H9 (cell line): ENCODE measurements around the gene PTEN. TPM values are rescaled to one million over a fixed set of nuclear protein-coding genes. Genes with fewer than 3 reads are reported as not detected.

Experiments used
- DNase-seq: peaks from one replicate; pipeline ENCODE4 v3.0.0-alpha.2; 2017
- H2AFZ ChIP-seq: one replicate; pipeline ENCODE4 v1.6.1; 2013; ENCODE audit warnings: mild to moderate bottlenecking, low read length, control low read depth, moderate library complexity
- H2AK5ac ChIP-seq: 2 replicates; pipeline ENCODE4 v1.6.1; 2013; ENCODE audit warnings: low read length, control low read depth, mixed read lengths; ENCODE audit not compliant: insufficient read length
- H2BK120ac ChIP-seq: one replicate; pipeline ENCODE4 v1.6.1; 2013; ENCODE audit warnings: low read depth, mild to moderate bottlenecking, low read length, control low read depth, inconsistent platforms; ENCODE audit not compliant: poor library complexity, severe bottlenecking
- H2BK12ac ChIP-seq: 2 replicates; pipeline ENCODE4 v1.6.1; 2013; ENCODE audit warnings: low read length, control low read depth, mixed read lengths, low read depth; ENCODE audit not compliant: insufficient read length
- H2BK15ac ChIP-seq: 2 replicates; pipeline ENCODE4 v1.6.1; 2013; ENCODE audit warnings: low read depth, low read length, control low read depth
- H2BK20ac ChIP-seq: one replicate; pipeline ENCODE4 v1.6.1; 2013; ENCODE audit warnings: low read depth, mild to moderate bottlenecking, low read length, control low read depth, inconsistent platforms; ENCODE audit not compliant: poor library complexity, severe bottlenecking
- H2BK5ac ChIP-seq: 2 replicates; pipeline ENCODE4 v1.6.1; 2013; ENCODE audit warnings: low read length, control low read depth, mixed read lengths; ENCODE audit not compliant: insufficient read length
- H3K14ac ChIP-seq: 2 replicates; pipeline ENCODE4 v1.6.1; 2013; ENCODE audit warnings: low read length, control low read depth; ENCODE audit not compliant: insufficient read depth
- H3K18ac ChIP-seq: 2 replicates; pipeline ENCODE4 v1.6.1; 2013; ENCODE audit warnings: low read depth, mild to moderate bottlenecking, mixed read lengths, low read length, control low read depth; ENCODE audit not compliant: insufficient read length
- H3K23ac ChIP-seq: 2 replicates; pipeline ENCODE4 v1.6.1; 2013; ENCODE audit warnings: low read length, control low read depth, mixed read lengths, low read depth; ENCODE audit not compliant: insufficient read length
- H3K23me2 ChIP-seq: 2 replicates; pipeline ENCODE4 v1.6.1; 2013; ENCODE audit warnings: low read depth, mild to moderate bottlenecking, mixed read lengths, low read length, control low read depth; ENCODE audit not compliant: insufficient read length, poor library complexity, severe bottlenecking
- H3K27ac ChIP-seq: 2 replicates; pipeline ENCODE4 v1.5.1; 2013; ENCODE audit warnings: low read length, control low read depth, mixed read lengths, low read depth; ENCODE audit not compliant: insufficient read length
- H3K27me3 ChIP-seq: 2 replicates; pipeline ENCODE4 v1.6.1; 2013; ENCODE audit warnings: low read length, control low read depth, inconsistent platforms; ENCODE audit not compliant: insufficient read depth
- H3K4ac ChIP-seq: 2 replicates; pipeline ENCODE4 v1.6.1; 2013; ENCODE audit warnings: low read depth, mild to moderate bottlenecking, control low read depth, inconsistent platforms, low read length, moderate library complexity
- H3K4me1 ChIP-seq: 2 replicates; pipeline ENCODE4 v1.6.1; 2013; ENCODE audit warnings: low read length, control low read depth, inconsistent platforms; ENCODE audit not compliant: insufficient read depth
- H3K4me2 ChIP-seq: 2 replicates; pipeline ENCODE4 v1.6.1; 2013; ENCODE audit warnings: low read length, control low read depth, mixed read lengths; ENCODE audit not compliant: insufficient read length, insufficient read depth
- H3K56ac ChIP-seq: 2 replicates; pipeline ENCODE4 v1.6.1; 2013; ENCODE audit warnings: low read depth, mild to moderate bottlenecking, mixed read lengths, low read length, control low read depth; ENCODE audit not compliant: insufficient read length
- H3K79me1 ChIP-seq: 2 replicates; pipeline ENCODE4 v1.6.1; 2013; ENCODE audit warnings: low read depth, mild to moderate bottlenecking, moderate library complexity, low read length, control low read depth, inconsistent platforms; ENCODE audit not compliant: insufficient read depth, poor library complexity, severe bottlenecking
- H3K79me2 ChIP-seq: 2 replicates; pipeline ENCODE4 v1.6.1; 2013; ENCODE audit warnings: low read length, control low read depth, inconsistent platforms; ENCODE audit not compliant: insufficient read depth
- H3K9ac ChIP-seq: 2 replicates; pipeline ENCODE4 v1.6.1; 2013; ENCODE audit warnings: low read length, control low read depth, mixed read lengths; ENCODE audit not compliant: insufficient read length; ENCODE audit errors: extremely low read depth
- H3K9me3 ChIP-seq: one replicate; pipeline ENCODE4 v1.6.1; 2013; ENCODE audit warnings: low read depth, low read length, inconsistent platforms; ENCODE audit not compliant: control insufficient read depth
- H3T11ph ChIP-seq: one replicate; pipeline ENCODE4 v1.6.1; 2013; ENCODE audit warnings: mild to moderate bottlenecking, low read length, control low read depth, inconsistent platforms
- H4K20me1 ChIP-seq: one replicate; pipeline ENCODE4 v1.6.1; 2013; ENCODE audit not compliant: control insufficient read depth, insufficient read length, insufficient read depth
- H4K5ac ChIP-seq: 2 replicates; pipeline ENCODE4 v1.6.1; 2013; ENCODE audit warnings: low read depth, mild to moderate bottlenecking, mixed read lengths, low read length, control low read depth; ENCODE audit not compliant: insufficient read length
- H4K8ac ChIP-seq: replicated peaks from 2 replicates; pipeline ENCODE4 v1.6.1; 2013; ENCODE audit warnings: low read length, control low read depth, mixed read lengths, low read depth; ENCODE audit not compliant: insufficient read length
- H4K91ac ChIP-seq: 2 replicates; pipeline ENCODE4 v1.6.1; 2013; ENCODE audit warnings: low read depth, mild to moderate bottlenecking, moderate library complexity, mixed read lengths, low read length, control low read depth; ENCODE audit not compliant: insufficient read length
- H3K27ac Mint-ChIP-seq, 3 experiments: 2 replicates in 2 of 3; 3 replicates in 1 of 3; pipeline ENCODE4 v1.8.0; 2020 to 2021; ENCODE audit warnings: mixed read lengths in 3 of 3, mild to moderate bottlenecking in 1 of 3, moderate library complexity in 1 of 3
- H3K27me3 Mint-ChIP-seq: 2 replicates; pipeline ENCODE4 v1.8.0; 2021; ENCODE audit warnings: low read depth, mild to moderate bottlenecking, moderate library complexity, mixed read lengths
- H3K36me3 Mint-ChIP-seq, 3 experiments: 2 replicates in 2 of 3; 3 replicates in 1 of 3; pipeline ENCODE4 v1.8.0; 2020 to 2021; ENCODE audit warnings: low read depth in 3 of 3, mixed read lengths in 3 of 3; ENCODE audit not compliant: insufficient read depth in 1 of 3
- H3K4me1 Mint-ChIP-seq, 2 experiments: 2 replicates each; pipeline ENCODE4 v1.8.0; 2020; ENCODE audit warnings: mixed read lengths in 2 of 2
- H3K4me3 Mint-ChIP-seq, 2 experiments: 2 replicates in 1 of 2; 3 replicates in 1 of 2; pipeline ENCODE4 v1.8.0; 2020 to 2021; ENCODE audit warnings: mild to moderate bottlenecking in 2 of 2, mixed read lengths in 2 of 2, moderate library complexity in 1 of 2
- H3K9me3 Mint-ChIP-seq, 2 experiments: 2 replicates in 1 of 2; 3 replicates in 1 of 2; pipeline ENCODE4 v1.8.0; 2020; ENCODE audit warnings: mild to moderate bottlenecking in 2 of 2, mixed read lengths in 2 of 2, moderate library complexity in 1 of 2
- CTCF ChIP-seq: fragments of 200-600 bp; sonication (generic); conservative IDR thresholded peaks from 3 replicates; pipeline ENCODE4 v1.8.0; 2021; ENCODE audit warnings: antibody characterized with exemption, mild to moderate bottlenecking
- WGBS: extraction: QIAGEN DNeasy Blood & Tissue Kit; methylation state at CpG from one replicate; pipeline ENCODE4 v1.1.7; 2013; ENCODE audit warnings: missing lambda C conversion rate, low lambda C conversion rate, mixed read lengths; ENCODE audit not compliant: insufficient read length; ENCODE audit errors: extremely low coverage; 5-methylcytosine and 5-hydroxymethylcytosine counted together
- total RNA-seq: library from RNA; stranded (reverse); gene quantifications from 2 replicates; pipeline ENCODE4 v1.2.1, GENCODE V29; 2021

Gene PTEN
- total RNA-seq, 1 experiment from 2014 or later: 52.8 TPM

GRCh38 chr10:87836098-87836497, 27.3 kb upstream of the PTEN start:
- no peaks in the 10 kb centered on the region for H4K20me1 ChIP-seq
- no peak overlapping the region for H2BK12ac ChIP-seq
- H3K27me3 Mint-ChIP-seq: no peaks in the 10 kb centered on the region
- no peak overlapping the region for H3K27ac ChIP-seq
- no CpG with 5 or more reads among the region's 4 CpGs for WGBS
- no peak overlapping the region for H4K5ac ChIP-seq
- no peak overlapping the region for H3T11ph ChIP-seq
- H2AK5ac ChIP-seq: no peak overlapping the region
- no peak overlapping the region for H4K91ac ChIP-seq
- H3K9me3 Mint-ChIP-seq: no peaks in the 10 kb centered on the region
- H3K4me3 Mint-ChIP-seq: no peak overlapping the region
- H3K9me3 ChIP-seq: no peaks in the 10 kb centered on the region
- no peak overlapping the region for H2AFZ ChIP-seq
- H3K27ac Mint-ChIP-seq: no peak overlapping the region
- H4K8ac ChIP-seq: no peak overlapping the region
- H3K4me1 Mint-ChIP-seq: peaks cover 0 to 6% of the 10 kb centered on the region in 2 experiments; a peak in 2 of 4 replicates
- no peak overlapping the region for H3K4me2 ChIP-seq
- H2BK15ac ChIP-seq: no peak overlapping the region
- no peak overlapping the region for H2BK20ac ChIP-seq
- no peaks in the 10 kb centered on the region; a peak in 1 of 7 replicates for H3K36me3 Mint-ChIP-seq
- no peak overlapping the region for H2BK5ac ChIP-seq
- H3K9ac ChIP-seq: no peak overlapping the region
- no peaks in the 10 kb centered on the region for H3K4me1 ChIP-seq
- no peak for TF ChIP-seq CTCF
- no peak overlapping the region for H3K14ac ChIP-seq
- no peak overlapping the region for H3K18ac ChIP-seq
- no peak for DNase-seq
- no peaks in the 10 kb centered on the region for H3K27me3 ChIP-seq
- H3K79me2 ChIP-seq: no peaks in the 10 kb centered on the region
- H3K79me1 ChIP-seq: no peaks in the 10 kb centered on the region
- H3K23ac ChIP-seq: no peak overlapping the region
- no peaks in the 10 kb centered on the region for H3K23me2 ChIP-seq
- no peak overlapping the region for H3K4ac ChIP-seq
- H2BK120ac ChIP-seq: no peak overlapping the region
- H3K56ac ChIP-seq: no peak overlapping the region
